WTC11 (cell line): ENCODE data around the gene CENPB.

ENCODE experiments used
- ESRRA ChIP-seq: sonication (generic); formaldehyde crosslinking; IDR thresholded peaks from 2 replicates; pipeline ENCODE4 v1.8.1; 2022; ENCODE audit warnings: mild to moderate bottlenecking, missing genetic modification reagents, borderline replicate concordance
- GABPB1 ChIP-seq: sonication (generic); formaldehyde crosslinking; IDR thresholded peaks from 2 replicates; pipeline ENCODE4 v1.8.1; 2023; ENCODE audit warnings: mild to moderate bottlenecking, missing genetic modification reagents
- GRHL2 ChIP-seq: fragments of 250-450 bp; sonication (Bioruptor Pico); IDR thresholded peaks from 2 replicates; pipeline ENCODE4 v1.8.0; 2022; ENCODE audit warnings: mild to moderate bottlenecking, moderate library complexity; ENCODE audit not compliant: insufficient replicate concordance, severe bottlenecking
- ZNF121 ChIP-seq: sonication (generic); formaldehyde crosslinking; IDR thresholded peaks from 2 replicates; pipeline ENCODE4 v1.8.0; 2023; ENCODE audit warnings: missing genetic modification reagents
- ZNF138 ChIP-seq: sonication (generic); formaldehyde crosslinking; conservative IDR thresholded peaks from 2 replicates; pipeline ENCODE4 v1.8.1; 2022; ENCODE audit warnings: mild to moderate bottlenecking, moderate library complexity, missing genetic modification reagents
- ZNF416 ChIP-seq: fragments of 250-450 bp; sonication (Bioruptor Pico); IDR thresholded peaks from 2 replicates; pipeline ENCODE4 v1.9.0; 2021; ENCODE audit warnings: mild to moderate bottlenecking, inconsistent platforms
- ZNF423 ChIP-seq: fragments of 250-450 bp; sonication (Bioruptor Pico); IDR thresholded peaks from 2 replicates; pipeline ENCODE4 v2.1.2; 2022; ENCODE audit warnings: mild to moderate bottlenecking, moderate library complexity
- TF ChIP-seq, protein P1 (sequence below): sonication (generic); formaldehyde crosslinking; IDR thresholded peaks from 2 replicates; pipeline ENCODE4 v1.8.1; 2023; ENCODE audit warnings: mild to moderate bottlenecking, missing genetic modification reagents
- TF ChIP-seq, protein P2 (sequence below): sonication (generic); formaldehyde crosslinking; IDR thresholded peaks from 2 replicates; pipeline ENCODE4 v1.8.0; 2022; ENCODE audit warnings: mild to moderate bottlenecking, missing genetic modification reagents
- TF ChIP-seq, protein P3 (sequence below): fragments of 200-600 bp; IDR thresholded peaks from 2 replicates; pipeline ENCODE4 v1.8.0; 2022; ENCODE audit warnings: antibody characterized with exemption
- TF ChIP-seq, protein P4 (sequence below): sonication (generic); formaldehyde crosslinking; IDR thresholded peaks from 2 replicates; pipeline ENCODE4 v1.8.1; 2022; ENCODE audit warnings: low read depth, mild to moderate bottlenecking, moderate library complexity, missing genetic modification reagents, borderline replicate concordance
- TF ChIP-seq, protein P5 (sequence below): sonication (generic); formaldehyde crosslinking; IDR thresholded peaks from 2 replicates; pipeline ENCODE4 v1.8.0; 2022; ENCODE audit warnings: mild to moderate bottlenecking, missing genetic modification reagents
- TF ChIP-seq, protein P6 (sequence below): sonication (generic); formaldehyde crosslinking; IDR thresholded peaks from 2 replicates; pipeline ENCODE4 v1.8.1; 2023; ENCODE audit warnings: mild to moderate bottlenecking, missing genetic modification reagents, moderate library complexity
- TF ChIP-seq, protein P7 (sequence below): sonication (generic); formaldehyde crosslinking; conservative IDR thresholded peaks from 2 replicates; pipeline ENCODE4 v1.8.1; 2022; ENCODE audit warnings: mild to moderate bottlenecking, missing genetic modification reagents

DNA sequence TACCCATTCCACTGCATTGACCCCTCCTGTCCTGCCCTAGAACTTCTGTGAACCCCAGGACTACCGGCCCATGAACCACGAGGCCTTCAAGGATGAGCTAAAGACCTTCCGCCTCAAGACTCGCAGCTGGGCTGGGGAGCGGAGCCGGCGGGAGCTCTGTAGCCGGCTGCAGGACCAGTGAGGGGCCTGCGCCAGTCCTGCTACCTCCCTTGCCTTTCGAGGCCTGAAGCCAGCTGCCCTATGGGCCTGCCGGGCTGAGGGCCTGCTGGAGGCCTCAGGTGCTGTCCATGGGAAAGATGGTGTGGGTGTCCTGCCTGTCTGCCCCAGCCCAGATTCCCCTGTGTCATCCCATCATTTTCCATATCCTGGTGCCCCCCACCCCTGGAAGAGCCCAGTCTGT, 18.2 kb upstream of the CENPB start:
- TF ChIP-seq ZNF121 (CRISPR knock-in tag) = no peak
- TF ChIP-seq, protein P1, sequence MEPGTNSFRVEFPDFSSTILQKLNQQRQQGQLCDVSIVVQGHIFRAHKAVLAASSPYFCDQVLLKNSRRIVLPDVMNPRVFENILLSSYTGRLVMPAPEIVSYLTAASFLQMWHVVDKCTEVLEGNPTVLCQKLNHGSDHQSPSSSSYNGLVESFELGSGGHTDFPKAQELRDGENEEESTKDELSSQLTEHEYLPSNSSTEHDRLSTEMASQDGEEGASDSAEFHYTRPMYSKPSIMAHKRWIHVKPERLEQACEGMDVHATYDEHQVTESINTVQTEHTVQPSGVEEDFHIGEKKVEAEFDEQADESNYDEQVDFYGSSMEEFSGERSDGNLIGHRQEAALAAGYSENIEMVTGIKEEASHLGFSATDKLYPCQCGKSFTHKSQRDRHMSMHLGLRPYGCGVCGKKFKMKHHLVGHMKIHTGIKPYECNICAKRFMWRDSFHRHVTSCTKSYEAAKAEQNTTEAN (CRISPR knock-in tag) = no peak
- no peak for TF ChIP-seq GRHL2 (CRISPR knock-in tag)
- TF ChIP-seq, protein P2, sequence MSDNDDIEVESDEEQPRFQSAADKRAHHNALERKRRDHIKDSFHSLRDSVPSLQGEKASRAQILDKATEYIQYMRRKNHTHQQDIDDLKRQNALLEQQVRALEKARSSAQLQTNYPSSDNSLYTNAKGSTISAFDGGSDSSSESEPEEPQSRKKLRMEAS (CRISPR knock-in tag) = no peak
- TF ChIP-seq, protein P3, sequence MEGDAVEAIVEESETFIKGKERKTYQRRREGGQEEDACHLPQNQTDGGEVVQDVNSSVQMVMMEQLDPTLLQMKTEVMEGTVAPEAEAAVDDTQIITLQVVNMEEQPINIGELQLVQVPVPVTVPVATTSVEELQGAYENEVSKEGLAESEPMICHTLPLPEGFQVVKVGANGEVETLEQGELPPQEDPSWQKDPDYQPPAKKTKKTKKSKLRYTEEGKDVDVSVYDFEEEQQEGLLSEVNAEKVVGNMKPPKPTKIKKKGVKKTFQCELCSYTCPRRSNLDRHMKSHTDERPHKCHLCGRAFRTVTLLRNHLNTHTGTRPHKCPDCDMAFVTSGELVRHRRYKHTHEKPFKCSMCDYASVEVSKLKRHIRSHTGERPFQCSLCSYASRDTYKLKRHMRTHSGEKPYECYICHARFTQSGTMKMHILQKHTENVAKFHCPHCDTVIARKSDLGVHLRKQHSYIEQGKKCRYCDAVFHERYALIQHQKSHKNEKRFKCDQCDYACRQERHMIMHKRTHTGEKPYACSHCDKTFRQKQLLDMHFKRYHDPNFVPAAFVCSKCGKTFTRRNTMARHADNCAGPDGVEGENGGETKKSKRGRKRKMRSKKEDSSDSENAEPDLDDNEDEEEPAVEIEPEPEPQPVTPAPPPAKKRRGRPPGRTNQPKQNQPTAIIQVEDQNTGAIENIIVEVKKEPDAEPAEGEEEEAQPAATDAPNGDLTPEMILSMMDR = no peak
- TF ChIP-seq ZNF138 = no peak
- TF ChIP-seq, protein P4, sequence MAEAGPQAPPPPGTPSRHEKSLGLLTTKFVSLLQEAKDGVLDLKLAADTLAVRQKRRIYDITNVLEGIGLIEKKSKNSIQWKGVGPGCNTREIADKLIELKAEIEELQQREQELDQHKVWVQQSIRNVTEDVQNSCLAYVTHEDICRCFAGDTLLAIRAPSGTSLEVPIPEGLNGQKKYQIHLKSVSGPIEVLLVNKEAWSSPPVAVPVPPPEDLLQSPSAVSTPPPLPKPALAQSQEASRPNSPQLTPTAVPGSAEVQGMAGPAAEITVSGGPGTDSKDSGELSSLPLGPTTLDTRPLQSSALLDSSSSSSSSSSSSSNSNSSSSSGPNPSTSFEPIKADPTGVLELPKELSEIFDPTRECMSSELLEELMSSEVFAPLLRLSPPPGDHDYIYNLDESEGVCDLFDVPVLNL = no peak
- TF ChIP-seq, protein P5, sequence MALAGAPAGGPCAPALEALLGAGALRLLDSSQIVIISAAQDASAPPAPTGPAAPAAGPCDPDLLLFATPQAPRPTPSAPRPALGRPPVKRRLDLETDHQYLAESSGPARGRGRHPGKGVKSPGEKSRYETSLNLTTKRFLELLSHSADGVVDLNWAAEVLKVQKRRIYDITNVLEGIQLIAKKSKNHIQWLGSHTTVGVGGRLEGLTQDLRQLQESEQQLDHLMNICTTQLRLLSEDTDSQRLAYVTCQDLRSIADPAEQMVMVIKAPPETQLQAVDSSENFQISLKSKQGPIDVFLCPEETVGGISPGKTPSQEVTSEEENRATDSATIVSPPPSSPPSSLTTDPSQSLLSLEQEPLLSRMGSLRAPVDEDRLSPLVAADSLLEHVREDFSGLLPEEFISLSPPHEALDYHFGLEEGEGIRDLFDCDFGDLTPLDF (CRISPR knock-in tag) = no peak
- TF ChIP-seq, protein P6, sequence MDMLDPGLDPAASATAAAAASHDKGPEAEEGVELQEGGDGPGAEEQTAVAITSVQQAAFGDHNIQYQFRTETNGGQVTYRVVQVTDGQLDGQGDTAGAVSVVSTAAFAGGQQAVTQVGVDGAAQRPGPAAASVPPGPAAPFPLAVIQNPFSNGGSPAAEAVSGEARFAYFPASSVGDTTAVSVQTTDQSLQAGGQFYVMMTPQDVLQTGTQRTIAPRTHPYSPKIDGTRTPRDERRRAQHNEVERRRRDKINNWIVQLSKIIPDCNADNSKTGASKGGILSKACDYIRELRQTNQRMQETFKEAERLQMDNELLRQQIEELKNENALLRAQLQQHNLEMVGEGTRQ (CRISPR knock-in tag) = no peak
- TF ChIP-seq GABPB1 = no peak
- TF ChIP-seq ZNF423 (CRISPR knock-in tag) = no peak
- TF ChIP-seq, protein P7, sequence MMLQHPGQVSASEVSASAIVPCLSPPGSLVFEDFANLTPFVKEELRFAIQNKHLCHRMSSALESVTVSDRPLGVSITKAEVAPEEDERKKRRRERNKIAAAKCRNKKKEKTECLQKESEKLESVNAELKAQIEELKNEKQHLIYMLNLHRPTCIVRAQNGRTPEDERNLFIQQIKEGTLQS (CRISPR knock-in tag) = no peak
- TF ChIP-seq ZNF416 (CRISPR knock-in tag) = no peak
- TF ChIP-seq ESRRA (CRISPR knock-in tag) = no peak
